Endothelial cell of umbilical vein (primary cell): ENCODE data around the gene SRGAP3. TPM values are rescaled to one million over a fixed set of nuclear protein-coding genes. Genes with fewer than 3 reads are reported as not detected.

Experiments
- BruUV-seq: library from RNA; stranded (reverse); fragments of 400-500 nt; replicated peaks from 2 replicates; lab custom pipeline; 2021; lab: Mats Ljungman, UMichigan
- CTCF ChIA-PET: fragments of 300-600, 350-600 bp; sonication (Branson Sonifier 250); formaldehyde crosslinking; loops from one replicate; lab custom pipeline; 2021; ENCODE audit warnings: antibody characterized with exemption, inconsistent platforms; lab: Charles Lee
- POLR2A ChIA-PET: fragments of 300-600, 350-600 bp; sonication (Branson Sonifier 250); formaldehyde crosslinking; loops from one replicate; lab custom pipeline; 2021; ENCODE audit warnings: antibody characterized with exemption, inconsistent platforms; lab: Charles Lee
- DNase-seq: peaks from one replicate; pipeline ENCODE4 v3.0.0-alpha.2; 2011; ENCODE audit warnings: low read depth, low spot score
- FAIRE-seq: peaks from 2 replicates; lab custom pipeline; 2011; peaks lifted over from hg19 to GRCh38; lab: Jason Lieb, UNC
- H2AFZ ChIP-seq: 2 replicates; pipeline ENCODE4 v1.6.0; 2012; ENCODE audit warnings: low read depth, low read length, control low read depth, inconsistent platforms
- H3K27ac ChIP-seq: 2 replicates; pipeline ENCODE4 v1.5.1; 2011; ENCODE audit warnings: low read depth, mild to moderate bottlenecking, control low read depth, low read length, moderate library complexity; ENCODE audit not compliant: insufficient read depth
- H3K27me3 ChIP-seq, 2 experiments: 2 replicates each; pipeline versions ENCODE4 v1.6.0 to v1.6.1; 2011; ENCODE audit warnings: low read length in 2 of 2, mixed read lengths in 1 of 2; ENCODE audit not compliant: control insufficient read depth in 2 of 2, insufficient read depth in 2 of 2
- H3K36me3 ChIP-seq, 2 experiments: 2 replicates in 1 of 2; 3 replicates in 1 of 2; pipeline ENCODE4 v1.5.1; 2011; ENCODE audit warnings: low read length in 2 of 2, mild to moderate bottlenecking in 1 of 2, moderate library complexity in 1 of 2; ENCODE audit not compliant: control insufficient read depth in 2 of 2, insufficient read depth in 2 of 2; ENCODE audit errors: extremely low read depth in 1 of 2
- H3K4me1 ChIP-seq: 3 replicates; pipeline ENCODE4 v1.5.1; 2011; ENCODE audit warnings: mild to moderate bottlenecking, low read length; ENCODE audit not compliant: control insufficient read depth, insufficient read depth; ENCODE audit errors: extremely low read depth
- H3K4me2 ChIP-seq: 2 replicates; pipeline ENCODE4 v1.6.1; 2011; ENCODE audit warnings: low read length, control low read depth, mixed read lengths; ENCODE audit not compliant: insufficient read depth
- H3K4me3 ChIP-seq, 3 experiments: fragments of 200-600 bp in 1 of 3; sonication (generic), shearing (Covaris generic) in 1 of 3; replicated peaks in 1 of 3; 2 replicates each; pipeline ENCODE4 v1.5.1; 2011 to 2016; ENCODE audit warnings: control low read depth in 3 of 3, low read length in 3 of 3, mild to moderate bottlenecking in 2 of 3, inconsistent platforms in 1 of 3, low read depth in 1 of 3, moderate library complexity in 1 of 3; ENCODE audit not compliant: insufficient read depth in 1 of 3
- H3K79me2 ChIP-seq: 2 replicates; pipeline ENCODE4 v1.6.0; 2012; ENCODE audit warnings: low read length, inconsistent platforms; ENCODE audit not compliant: control insufficient read depth, insufficient read depth
- H3K9ac ChIP-seq: replicated peaks from 2 replicates; pipeline ENCODE3; 2011; ENCODE audit warnings: low read length, control low read depth; ENCODE audit not compliant: insufficient read depth; ENCODE audit errors: extremely low read depth
- H3K9me1 ChIP-seq: replicated peaks from 3 replicates; pipeline ENCODE4 v1.6.0; 2011; ENCODE audit warnings: mild to moderate bottlenecking, low read length; ENCODE audit not compliant: control insufficient read depth, insufficient read depth; ENCODE audit errors: extremely low read depth
- H3K9me3 ChIP-seq: replicated peaks from 2 replicates; pipeline ENCODE4 v1.5.1; 2012; ENCODE audit warnings: low read length, inconsistent platforms; ENCODE audit not compliant: control insufficient read depth, insufficient read depth
- H4K20me1 ChIP-seq: replicated peaks from 2 replicates; pipeline ENCODE3; 2011; ENCODE audit warnings: mild to moderate bottlenecking, low read length; ENCODE audit not compliant: control insufficient read depth, insufficient read depth; ENCODE audit errors: extremely low read depth
- CTCF ChIP-seq, 2 donors: IDR thresholded peaks; 1 replicate in 1 of 2; 2 replicates in 1 of 2; pipeline ENCODE4 v1.5.1; 2011; ENCODE audit warnings: low read length in 2 of 2, mild to moderate bottlenecking in 2 of 2, moderate library complexity in 2 of 2, control low read depth in 1 of 2, inconsistent platforms in 1 of 2, low read depth in 1 of 2; ENCODE audit not compliant: insufficient read depth in 1 of 2; ENCODE audit errors: extremely low read depth in 1 of 2
- EZH2 ChIP-seq: IDR thresholded peaks from 2 replicates; pipeline ENCODE4 v1.6.1; 2012; ENCODE audit warnings: borderline replicate concordance, low read depth, mild to moderate bottlenecking, moderate library complexity, low read length, inconsistent platforms; ENCODE audit not compliant: severe bottlenecking
- FOS ChIP-seq: IDR thresholded peaks from 2 replicates; pipeline ENCODE4 v1.6.1; 2011; ENCODE audit warnings: mild to moderate bottlenecking, low read length, moderate library complexity, borderline replicate concordance; ENCODE audit not compliant: insufficient read depth
- GATA2 ChIP-seq: IDR thresholded peaks from 2 replicates; pipeline ENCODE4 v1.7.0; 2011; ENCODE audit warnings: low read depth, mild to moderate bottlenecking, moderate library complexity, mixed read lengths, low read length; ENCODE audit not compliant: insufficient read length, insufficient read depth
- JUN ChIP-seq: IDR thresholded peaks from 2 replicates; pipeline ENCODE4 v1.6.1; 2011; ENCODE audit warnings: borderline replicate concordance, low read depth; ENCODE audit not compliant: insufficient read length, insufficient read depth
- MYC ChIP-seq: IDR thresholded peaks from one replicate; pipeline ENCODE4 v1.6.1; 2011; ENCODE audit warnings: mild to moderate bottlenecking, low read depth, low read length
- POLR2A ChIP-seq: IDR thresholded peaks from 2 replicates; pipeline ENCODE4 v1.6.1; 2012; ENCODE audit warnings: low read depth, mild to moderate bottlenecking, control low read depth, low read length
- POLR2AphosphoS5 ChIP-seq: IDR thresholded peaks from 2 replicates; pipeline ENCODE4 v1.6.1; 2012; ENCODE audit warnings: low read depth, mild to moderate bottlenecking, control low read depth, low read length, moderate library complexity; ENCODE audit not compliant: insufficient read depth
- dilution Hi-C: fragments of 300-500 bp; cut with MboI; formaldehyde crosslinking; loops from one replicate; pipeline ENCODE4 v1.15.0; 2019; ENCODE audit warnings: low sequenced_read_pairs; ENCODE audit not compliant: extremely low pct_ligation_motif_present
- intact Hi-C: fragments of 100-400 bp; cut with micrococcal nuclease; formaldehyde crosslinking; loops from one replicate; pipeline ENCODE4 v1.10.0; 2022
- polyA plus RNA-seq, 4 experiments: library from polyadenylated mRNA; depleted of rRNA in 3 of 4; stranded (reverse) in 3 of 4; unstranded in 1 of 4; fragments of >200 nt; gene quantifications; 2 replicates each; pipeline versions ENCODE4 v1.2.1 to v1.2.3, GENCODE V29; 2011 to 2012; ENCODE audit warnings: missing spikeins in 1 of 4
- total RNA-seq: library from RNA; stranded (reverse); gene quantifications from 2 replicates; pipeline ENCODE4 v1.2.3, GENCODE V29; 2021
- TF ChIP-seq, protein P1 (sequence below): IDR thresholded peaks from 2 replicates; pipeline ENCODE4 v1.6.1; 2011; ENCODE audit not compliant: insufficient read depth, insufficient read length

The SRGAP3 gene
- total and polyA plus RNA-seq, 2 donors (not counting 3 experiments of a cell fraction or from before 2014, with no cell fraction given), result 0.06 TPM; not detected in 1

DNA sequence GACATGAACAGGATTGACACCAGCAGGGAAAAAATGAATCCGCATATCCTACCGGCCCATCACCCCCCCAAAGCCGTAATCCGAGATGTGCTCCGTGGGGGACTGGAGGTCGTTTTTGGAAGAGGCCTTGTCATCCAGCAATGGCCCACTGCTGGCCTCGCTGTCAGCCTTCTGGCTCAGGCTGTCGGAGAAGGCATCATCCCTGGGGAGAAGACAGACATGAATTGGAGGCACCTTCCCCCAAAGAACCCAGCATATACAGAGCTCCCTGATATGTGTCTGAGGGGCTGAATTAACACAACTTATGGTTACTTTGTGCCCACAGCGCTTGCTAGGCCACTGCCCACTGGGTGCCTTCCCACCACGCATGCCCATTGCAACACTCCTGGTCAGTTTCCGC lies 256.6 kb downstream of the SRGAP3 start:
- H3K9me1 ChIP-seq, result no peaks in the 10 kb centered on the region
- no peaks in the 10 kb centered on the region for H3K79me2 ChIP-seq
- no peaks in the 10 kb centered on the region for H3K4me1 ChIP-seq
- no peak overlapping the region for H3K27ac ChIP-seq
- no peak overlapping the region for H3K4me3 ChIP-seq
- H3K9ac ChIP-seq, result no peak overlapping the region
- H4K20me1 ChIP-seq, result no peaks in the 10 kb centered on the region
- ChIA-PET CTCF (interaction anchor here (1.0 kb wide), 1 partner anchor 309 kb away, joined by 3 read pairs; no protein-coding TSS in a partner anchor), POLR2A (no interaction called here)
- no peak for DNase-seq
- no peak for TF ChIP-seq GATA2
- intact Hi-C loops (no loop called here), dilution Hi-C loops (no loop called here)
- no peak overlapping the region for H3K4me2 ChIP-seq
- no peaks in the 10 kb centered on the region for H3K27me3 ChIP-seq
- FAIRE-seq, result no peak
- no peak overlapping the region for H2AFZ ChIP-seq
- H3K9me3 ChIP-seq, result no peaks in the 10 kb centered on the region
- no peaks in the 10 kb centered on the region for H3K36me3 ChIP-seq
- no TSS peak for BruUV-seq

- no peaks in the 10 kb centered on the region for H3K9me3 ChIP-seq
- DNase-seq, result no peak
- H3K4me2 ChIP-seq, result no peak overlapping the region
- CTCF ChIA-PET, result interaction anchor here (1.0 kb wide), 1 partner anchor 310 kb away, joined by 3 read pairs; no protein-coding TSS in a partner anchor
- no peaks in the 10 kb centered on the region for H4K20me1 ChIP-seq
- no peak overlapping the region for H3K27ac ChIP-seq
- no peak overlapping the region for H3K9ac ChIP-seq
- no TSS peak for BruUV-seq
- intact Hi-C loops (no loop called here), dilution Hi-C loops (no loop called here)
- H3K4me1 ChIP-seq, result no peaks in the 10 kb centered on the region
- no peaks in the 10 kb centered on the region for H3K27me3 ChIP-seq
- POLR2A ChIA-PET, result no interaction called here
- no peaks in the 10 kb centered on the region for H3K36me3 ChIP-seq
- TF ChIP-seq POLR2AphosphoS5 (no peak), JUN (no peak), POLR2A (no peak), MYC (no peak), GATA2 (no peak), CTCF (IDR thresholded peaks at IDR 0.05; ENCODE audit: extremely low read depth in 1 of 2, insufficient read depth in 1 of 2, low read depth in 1 of 2, low read length in 2 of 2) (no peak), EZH2 (no peak), FOS (no peak)
- TF ChIP-seq, protein P1, sequence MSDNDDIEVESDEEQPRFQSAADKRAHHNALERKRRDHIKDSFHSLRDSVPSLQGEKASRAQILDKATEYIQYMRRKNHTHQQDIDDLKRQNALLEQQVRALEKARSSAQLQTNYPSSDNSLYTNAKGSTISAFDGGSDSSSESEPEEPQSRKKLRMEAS, result no peak
- H3K4me3 ChIP-seq, result no peak overlapping the region
- no peak overlapping the region for H2AFZ ChIP-seq
- H3K79me2 ChIP-seq, result no peaks in the 10 kb centered on the region
- no peaks in the 10 kb centered on the region for H3K9me1 ChIP-seq
- FAIRE-seq, result no peak
Measured at GRCh38 chr3:8992199-8992598, 257.2 kb downstream of the SRGAP3 start.
